Measurements from ENCODE around the gene CACNA1E. TPM values are rescaled to one million over a fixed set of nuclear protein-coding genes. Genes with fewer than 3 reads are reported as not detected.
A peak's percentile ranks its signal among the peaks of the same experiment; 100 is the strongest.

Gene CACNA1E
- total and polyA plus RNA-seq, 2 of the 13 experiments (the other 11 are each of a cell fraction or from before 2014, with no cell fraction given) = not detected

DNA sequence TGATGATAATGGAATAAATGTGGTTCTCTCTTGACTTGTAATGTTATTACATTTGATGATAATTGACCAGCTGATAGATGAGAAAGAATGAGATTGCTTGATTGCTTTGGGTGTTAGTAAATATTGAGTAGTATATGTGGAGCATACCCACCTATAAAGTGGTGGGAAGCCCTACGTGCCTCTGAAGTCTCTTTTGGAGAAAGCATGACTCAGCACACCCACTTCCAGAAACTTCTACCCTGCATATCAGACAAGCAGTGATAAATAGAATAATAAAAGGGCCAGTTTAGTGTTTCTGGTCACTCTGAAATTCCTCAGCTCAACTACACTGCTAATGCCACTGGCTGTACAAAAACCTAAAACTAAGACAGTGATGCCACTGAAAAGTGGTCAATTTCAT is 289.4 kb downstream of the CACNA1E start:
- FAIRE-seq (no peak), DNase-seq (ENCODE audit: low spot score) (no peak), ATAC-seq (no peak)
- Histone ChIP-seq H3K4me2 (ENCODE audit: low read depth, low read length) (no peak overlapping the region), H3K79me2 (ENCODE audit: insufficient read depth, low read length) (no peaks in the 10 kb centered on the region), H3K27me3 (ENCODE audit: control insufficient read depth in 1 of 2, insufficient read depth in 2 of 2, low read length in 2 of 2) (no peaks in the 10 kb centered on the region), H3K27ac (ENCODE audit: extremely low read length, insufficient read depth, low read length) (no peak overlapping the region), H2AFZ (ENCODE audit: low read length) (no peak overlapping the region), H3K4me1 (ENCODE audit: insufficient read depth, low read length) (no peaks in the 10 kb centered on the region), H3K9ac (ENCODE audit: insufficient read depth, low read depth, low read length) (no peak overlapping the region), H3K9me3 (ENCODE audit: low read length) (no peaks in the 10 kb centered on the region), H3K36me3 (replicated peaks in 1 of 2; ENCODE audit: control insufficient read depth in 1 of 2, insufficient read depth in 2 of 2, low read length in 2 of 2) (no peaks in the 10 kb centered on the region), H3K4me3 (replicated peaks in 1 of 3; ENCODE audit: insufficient read depth in 1 of 3, low read depth in 2 of 3, low read length in 3 of 3) (no peak overlapping the region), H4K20me1 (ENCODE audit: insufficient read depth, low read length) (no peaks in the 10 kb centered on the region)
- ChIA-PET CTCF (ENCODE audit: low intra/inter-chr PET ratio, low total read pairs) (no interaction called here), POLR2A (no interaction called here)
- in situ Hi-C loops (cut with HindIII; ENCODE audit: extremely low pct_ligation_motif_present, low pct_unique_long_range_greater_than_20kb) = no loop called here
- 0 out of 2 replicates have a peak, but pooled peaks have one; percentile 24 for TF ChIP-seq NFE2L2 (IDR thresholded peaks at IDR 0.05; ENCODE audit: low read length)
- no peak for TF ChIP-seq ZNF792 (CRISPR knock-in tag; IDR thresholded peaks at IDR 0.05)
- WGBS (ENCODE audit: low lambda C conversion rate) = 0% methylated on average over 1 of the region's 1 CpG
- intact Hi-C loops (cut with micrococcal nuclease; ENCODE audit: unreplicated experiment) = no loop called here
- BruUV-seq (replicated peaks) = no TSS peak

DNA sequence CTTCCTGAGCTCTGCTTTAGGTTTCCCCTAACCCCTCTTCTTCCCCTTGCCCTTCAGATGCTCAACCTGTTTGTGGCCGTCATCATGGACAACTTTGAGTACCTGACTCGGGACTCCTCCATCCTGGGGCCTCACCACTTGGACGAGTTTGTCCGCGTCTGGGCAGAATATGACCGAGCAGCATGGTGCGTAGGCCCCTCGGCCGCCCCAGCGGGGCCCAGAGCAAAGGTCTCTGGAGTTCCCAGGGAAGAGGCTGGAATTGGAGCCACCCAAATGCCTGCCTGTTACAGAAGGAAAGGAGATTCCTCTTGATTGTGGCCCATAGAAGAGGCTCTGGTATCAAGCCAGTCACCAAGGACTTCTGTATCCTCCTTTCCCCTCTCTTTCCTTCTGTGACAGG is 292.7 kb downstream of the CACNA1E start:
- no TSS peak for BruUV-seq (replicated peaks)
- no peak overlapping the region for H3K4me3 ChIP-seq (replicated peaks in 1 of 3; ENCODE audit: insufficient read depth in 1 of 3, low read depth in 2 of 3, low read length in 3 of 3)
- intact Hi-C loops (cut with micrococcal nuclease; ENCODE audit: unreplicated experiment) = no loop called here
- FAIRE-seq (no peak), ATAC-seq (no peak), DNase-seq (ENCODE audit: low spot score) (no peak)
- no peaks in the 10 kb centered on the region for H3K79me2 ChIP-seq (ENCODE audit: insufficient read depth, low read length)
- in situ Hi-C loops (cut with HindIII; ENCODE audit: extremely low pct_ligation_motif_present, low pct_unique_long_range_greater_than_20kb) = no loop called here
- POLR2A ChIA-PET = no interaction called here
- H3K9ac ChIP-seq (ENCODE audit: insufficient read depth, low read depth, low read length) = no peak overlapping the region
- WGBS (ENCODE audit: low lambda C conversion rate) = 17% methylated on average over 9 of the region's 10 CpGs
- no peaks in the 10 kb centered on the region for H3K9me3 ChIP-seq (ENCODE audit: low read length)
- no peaks in the 10 kb centered on the region for H4K20me1 ChIP-seq (ENCODE audit: insufficient read depth, low read length)
- no peaks in the 10 kb centered on the region for H3K36me3 ChIP-seq (replicated peaks in 1 of 2; ENCODE audit: control insufficient read depth in 1 of 2, insufficient read depth in 2 of 2, low read length in 2 of 2)
- CTCF ChIA-PET (ENCODE audit: low intra/inter-chr PET ratio, low total read pairs) = no interaction called here
- no peaks in the 10 kb centered on the region for H3K4me1 ChIP-seq (ENCODE audit: insufficient read depth, low read length)
- no peak overlapping the region for H3K27ac ChIP-seq (ENCODE audit: extremely low read length, insufficient read depth, low read length)
- no peak overlapping the region for H3K4me2 ChIP-seq (ENCODE audit: low read depth, low read length)
- H3K27me3 ChIP-seq (ENCODE audit: control insufficient read depth in 1 of 2, insufficient read depth in 2 of 2, low read length in 2 of 2) = peaks cover 0 to 19% of the 10 kb centered on the region in 2 experiments; a peak in 2 of 5 replicates
- no peak overlapping the region for H2AFZ ChIP-seq (ENCODE audit: low read length)
- TF ChIP-seq PRMT3 (CRISPR knock-in tag; IDR thresholded peaks at IDR 0.05; ENCODE audit: borderline replicate concordance, low read depth) = no peak
- TF ChIP-seq ZUFSP (CRISPR knock-in tag; IDR thresholded peaks at IDR 0.05; ENCODE audit: borderline replicate concordance) = no peak
- no peak for TF ChIP-seq PBX3 (CRISPR knock-in tag; IDR thresholded peaks at IDR 0.05; ENCODE audit: borderline replicate concordance)
- no peak for TF ChIP-seq RARG (CRISPR knock-in tag; IDR thresholded peaks at IDR 0.05; ENCODE audit: low read depth)
- TF ChIP-seq ELF4 (CRISPR knock-in tag; IDR thresholded peaks at IDR 0.05; ENCODE audit: borderline replicate concordance) = no peak
- no peak for TF ChIP-seq CSRNP1 (CRISPR knock-in tag; IDR thresholded peaks at IDR 0.05)
- TF ChIP-seq SMAD9 (CRISPR knock-in tag; IDR thresholded peaks at IDR 0.05) = no peak
- no peak for TF ChIP-seq ZNF556 (CRISPR knock-in tag; IDR thresholded peaks at IDR 0.05; ENCODE audit: borderline replicate concordance)
- TF ChIP-seq ISL2 (CRISPR knock-in tag; IDR thresholded peaks at IDR 0.05) = no peak
- TF ChIP-seq, protein P1, sequence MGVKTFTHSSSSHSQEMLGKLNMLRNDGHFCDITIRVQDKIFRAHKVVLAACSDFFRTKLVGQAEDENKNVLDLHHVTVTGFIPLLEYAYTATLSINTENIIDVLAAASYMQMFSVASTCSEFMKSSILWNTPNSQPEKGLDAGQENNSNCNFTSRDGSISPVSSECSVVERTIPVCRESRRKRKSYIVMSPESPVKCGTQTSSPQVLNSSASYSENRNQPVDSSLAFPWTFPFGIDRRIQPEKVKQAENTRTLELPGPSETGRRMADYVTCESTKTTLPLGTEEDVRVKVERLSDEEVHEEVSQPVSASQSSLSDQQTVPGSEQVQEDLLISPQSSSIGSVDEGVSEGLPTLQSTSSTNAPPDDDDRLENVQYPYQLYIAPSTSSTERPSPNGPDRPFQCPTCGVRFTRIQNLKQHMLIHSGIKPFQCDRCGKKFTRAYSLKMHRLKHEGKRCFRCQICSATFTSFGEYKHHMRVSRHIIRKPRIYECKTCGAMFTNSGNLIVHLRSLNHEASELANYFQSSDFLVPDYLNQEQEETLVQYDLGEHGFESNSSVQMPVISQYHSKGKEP (CRISPR knock-in tag; IDR thresholded peaks at IDR 0.05) = no peak
- TF ChIP-seq ZSCAN9 (CRISPR knock-in tag; IDR thresholded peaks at IDR 0.05; ENCODE audit: borderline replicate concordance) = no peak

All from HepG2 (cell line).